C4-2B (cell line): ENCODE measurements around the gene UGT1A4.

Experiments
- CTCF ChIP-seq: fragments of 450-650 bp; conservative IDR thresholded peaks from 2 replicates; pipeline ENCODE4 v1.5.1; 2017; ENCODE audit warnings: mild to moderate bottlenecking
- ZFX ChIP-seq: fragments of 450-650 bp; IDR thresholded peaks from 2 replicates; pipeline ENCODE4 v1.6.1; 2017

GRCh38 chr2:233698740-233699139, 19.8 kb upstream of the UGT1A4 start:
- no peak for TF ChIP-seq CTCF
- no peak for TF ChIP-seq ZFX
